GM06990 (cell line): Measurements from ENCODE around the gene KRT6A.

ENCODE experiments used
- DNase-seq: peaks from one replicate; pipeline ENCODE4 v3.0.0-alpha.2; 2011; ENCODE audit not compliant: insufficient read length; ENCODE audit errors: extremely low read depth
- H3K27me3 ChIP-seq: replicated peaks from 2 replicates; pipeline ENCODE4 v1.6.0; 2011; ENCODE audit warnings: low read length; ENCODE audit not compliant: control insufficient read depth, insufficient read depth
- H3K36me3 ChIP-seq: 2 replicates; pipeline ENCODE4 v1.5.1; 2011; ENCODE audit warnings: low read length; ENCODE audit not compliant: control insufficient read depth, insufficient read depth
- H3K4me3 ChIP-seq: replicated peaks from 2 replicates; pipeline ENCODE4 v1.5.1; 2011; ENCODE audit warnings: low read depth, mild to moderate bottlenecking, control low read depth, low read length
- CTCF ChIP-seq: IDR thresholded peaks from 2 replicates; pipeline ENCODE4 v1.5.1; 2011; ENCODE audit warnings: low read length, control low read depth, mild to moderate bottlenecking, inconsistent platforms; ENCODE audit not compliant: insufficient read depth, poor library complexity, severe bottlenecking

KRT6A gene

GRCh38 chr12:52480073-52480472 is 13.0 kb downstream of the KRT6A start:
- Histone ChIP-seq H3K36me3 (no peaks in the 10 kb centered on the region), H3K27me3 (no peaks in the 10 kb centered on the region), H3K4me3 (no peak overlapping the region)
- DNase-seq, result no peak
- TF ChIP-seq CTCF, result no peak

GRCh38 chr12:52477651-52478050 is 15.4 kb downstream of the KRT6A start:
- no peaks in the 10 kb centered on the region for H3K36me3 ChIP-seq
- TF ChIP-seq CTCF, result no peak
- H3K4me3 ChIP-seq, result no peak overlapping the region
- DNase-seq, result no peak
- H3K27me3 ChIP-seq, result no peaks in the 10 kb centered on the region

GRCh38 chr12:52474212-52474611 is 18.8 kb downstream of the KRT6A start:
- Histone ChIP-seq H3K36me3 (no peaks in the 10 kb centered on the region), H3K27me3 (peaks cover under 1% of the 10 kb centered on the region; the same call in 1 of the 2 replicates), H3K4me3 (no peak overlapping the region)
- no peak for DNase-seq
- no peak for TF ChIP-seq CTCF

GRCh38 chr12:52473768-52474167 is 19.3 kb downstream of the KRT6A start, which contains the start of gene KRT6C:
Gene KRT6C (minus strand): TSS chr12:52473805. CDS start chr12:52473737, 68 bp downstream.
- DNase-seq, result no peak
- H3K27me3 ChIP-seq, result peaks cover 1% of the 10 kb centered on the region; the same call in 1 of the 2 replicates
- H3K36me3 ChIP-seq, result no peaks in the 10 kb centered on the region
- no peak within 1 kb of the TSS for H3K4me3 ChIP-seq
- no peak for TF ChIP-seq CTCF

- Histone ChIP-seq H3K36me3 (no peaks in the 10 kb centered on the region), H3K27me3 (peaks cover 1% of the 10 kb centered on the region; the same call in 1 of the 2 replicates), H3K4me3 (no peak overlapping the region)
- no peak for TF ChIP-seq CTCF
- no peak for DNase-seq
Measured at GRCh38 chr12:52469853-52470252, 23.2 kb downstream of the KRT6A start.

- Histone ChIP-seq H3K4me3 (no peak overlapping the region), H3K36me3 (no peaks in the 10 kb centered on the region), H3K27me3 (peaks cover 1% of the 10 kb centered on the region; the same call in 1 of the 2 replicates)
- no peak for TF ChIP-seq CTCF
- no peak for DNase-seq
Measured at GRCh38 chr12:52464897-52465296, 28.2 kb downstream of the KRT6A start.
